ENCODE data around the gene C2orf15. TPM values are rescaled to one million over a fixed set of nuclear protein-coding genes. Genes with fewer than 3 reads are reported as not detected.

C2orf15 gene
- polyA plus RNA-seq, 3 donors, result 0.09 to 0.29 (median 0.11) TPM

DNA sequence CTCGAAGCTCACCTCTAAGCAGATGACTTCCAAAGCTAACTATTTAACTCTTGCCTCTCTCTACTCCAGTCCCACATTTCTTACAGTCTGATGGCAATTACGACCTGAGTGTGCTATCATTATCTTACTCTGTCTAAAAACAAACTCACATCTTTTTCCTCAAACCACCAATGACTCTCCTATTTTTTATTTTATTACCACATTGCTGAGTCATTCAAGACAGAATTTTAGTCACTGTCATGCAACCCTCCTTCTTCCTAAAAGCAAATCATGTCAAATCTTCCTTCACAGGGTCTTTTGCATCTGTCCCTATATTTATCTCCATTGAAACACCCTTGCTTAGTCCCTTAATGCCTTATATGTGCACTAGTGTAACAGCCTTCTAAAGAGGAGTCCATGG, 34.6 kb upstream of the C2orf15 start:
- no peak overlapping the region for H3K9ac ChIP-seq (ENCODE audit: insufficient read depth, low read length, poor library complexity, severe bottlenecking)
- no peaks in the 10 kb centered on the region for H3K27me3 Mint-ChIP-seq (ENCODE audit: low read depth in 3 of 3)
- H3K4me1 ChIP-seq (ENCODE audit: control insufficient read depth in 1 of 2, insufficient read depth in 2 of 2, low read length in 2 of 2), result peaks cover 13 to 14% of the 10 kb centered on the region in 2 donors
- H2AFZ ChIP-seq (ENCODE audit: insufficient read depth, low read depth, low read length, poor library complexity, severe bottlenecking), result no peak overlapping the region
- H3K4me1 Mint-ChIP-seq, result peaks cover 7% of the 10 kb centered on the region
- no peaks in the 10 kb centered on the region for H3K36me3 ChIP-seq (replicated peaks in 1 of 2; ENCODE audit: control insufficient read depth in 1 of 2, insufficient read depth in 2 of 2, low read length in 2 of 2)
- intact Hi-C loops (cut with micrococcal nuclease), result no loop called here
- H3K4me3 ChIP-seq (replicated peaks in 1 of 3; ENCODE audit: low read depth in 2 of 3, low read length in 3 of 3), result no peak overlapping the region
- H3K79me2 ChIP-seq (ENCODE audit: insufficient read depth, low read length), result no peaks in the 10 kb centered on the region
- H3K27ac Mint-ChIP-seq, result no peak overlapping the region
- no peaks in the 10 kb centered on the region for H3K27me3 ChIP-seq (ENCODE audit: control insufficient read depth in 2 of 2, insufficient read depth in 2 of 2, low read length in 2 of 2)
- no peaks in the 10 kb centered on the region for H4K20me1 ChIP-seq (ENCODE audit: insufficient read depth, low read length)
- no peaks in the 10 kb centered on the region for H3K36me3 Mint-ChIP-seq
- peak overlapping the region; percentile 5 for H3K4me2 ChIP-seq (replicated peaks; ENCODE audit: extremely low read depth, low read length, poor library complexity, severe bottlenecking)
- H3K9me3 Mint-ChIP-seq, result no peaks in the 10 kb centered on the region
- H3K9me3 ChIP-seq (replicated peaks in 1 of 2; ENCODE audit: control insufficient read depth in 1 of 2, insufficient read depth in 1 of 2, low read length in 2 of 2), result no peaks in the 10 kb centered on the region
- TF ChIP-seq, protein P1, sequence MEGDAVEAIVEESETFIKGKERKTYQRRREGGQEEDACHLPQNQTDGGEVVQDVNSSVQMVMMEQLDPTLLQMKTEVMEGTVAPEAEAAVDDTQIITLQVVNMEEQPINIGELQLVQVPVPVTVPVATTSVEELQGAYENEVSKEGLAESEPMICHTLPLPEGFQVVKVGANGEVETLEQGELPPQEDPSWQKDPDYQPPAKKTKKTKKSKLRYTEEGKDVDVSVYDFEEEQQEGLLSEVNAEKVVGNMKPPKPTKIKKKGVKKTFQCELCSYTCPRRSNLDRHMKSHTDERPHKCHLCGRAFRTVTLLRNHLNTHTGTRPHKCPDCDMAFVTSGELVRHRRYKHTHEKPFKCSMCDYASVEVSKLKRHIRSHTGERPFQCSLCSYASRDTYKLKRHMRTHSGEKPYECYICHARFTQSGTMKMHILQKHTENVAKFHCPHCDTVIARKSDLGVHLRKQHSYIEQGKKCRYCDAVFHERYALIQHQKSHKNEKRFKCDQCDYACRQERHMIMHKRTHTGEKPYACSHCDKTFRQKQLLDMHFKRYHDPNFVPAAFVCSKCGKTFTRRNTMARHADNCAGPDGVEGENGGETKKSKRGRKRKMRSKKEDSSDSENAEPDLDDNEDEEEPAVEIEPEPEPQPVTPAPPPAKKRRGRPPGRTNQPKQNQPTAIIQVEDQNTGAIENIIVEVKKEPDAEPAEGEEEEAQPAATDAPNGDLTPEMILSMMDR (IDR thresholded peaks at IDR 0.05), result no peak
- H3K27ac ChIP-seq (ENCODE audit: low read depth in 1 of 2, low read length in 2 of 2), result no peak overlapping the region
- peak in 2 of 3 donors; percentile 9 to 11 for DNase-seq
- 23% methylated on average over 2 of the region's 2 CpGs for WGBS (ENCODE audit: insufficient coverage)
- H3K4me3 Mint-ChIP-seq, result no peak overlapping the region

DNA sequence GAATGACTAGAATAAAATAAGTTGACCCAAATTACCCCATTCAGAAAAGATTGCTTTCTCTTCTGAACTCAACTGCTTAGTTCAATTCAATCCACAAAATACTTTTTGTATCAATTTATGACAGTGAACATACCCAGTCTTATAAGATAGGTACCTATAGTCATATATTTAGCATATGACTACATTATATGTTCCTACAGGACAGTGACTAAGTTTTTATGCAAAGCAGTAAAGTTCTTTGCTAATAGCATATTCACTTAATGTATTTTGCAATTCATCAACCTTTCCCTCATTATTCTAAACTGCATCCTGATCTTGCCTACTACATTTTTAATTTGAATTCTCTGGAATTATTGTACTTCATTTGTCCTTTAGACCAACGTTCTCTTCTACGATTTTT, 30.3 kb upstream of the C2orf15 start:
- Histone ChIP-seq H3K4me2 (replicated peaks; ENCODE audit: extremely low read depth, low read length, poor library complexity, severe bottlenecking) (no peak overlapping the region), H3K4me3 (replicated peaks in 1 of 3; ENCODE audit: low read depth in 2 of 3, low read length in 3 of 3) (no peak overlapping the region)

More for the DNA sequence above, 30.3 kb upstream of the C2orf15 start:
- H3K9me3 Mint-ChIP-seq, result no peaks in the 10 kb centered on the region
- H3K27me3 Mint-ChIP-seq (ENCODE audit: low read depth in 3 of 3), result no peaks in the 10 kb centered on the region
- H3K27ac Mint-ChIP-seq, result no peak overlapping the region
- H3K4me3 Mint-ChIP-seq, result no peak overlapping the region
- H3K4me1 Mint-ChIP-seq, result no peaks in the 10 kb centered on the region
- Histone ChIP-seq H3K4me1 (ENCODE audit: control insufficient read depth in 1 of 2, insufficient read depth in 2 of 2, low read length in 2 of 2) (peaks cover 9% of the 10 kb centered on the region in 2 donors), H3K9me3 (replicated peaks in 1 of 2; ENCODE audit: control insufficient read depth in 1 of 2, insufficient read depth in 1 of 2, low read length in 2 of 2) (no peaks in the 10 kb centered on the region), H4K20me1 (ENCODE audit: insufficient read depth, low read length) (no peaks in the 10 kb centered on the region), H3K27me3 (ENCODE audit: control insufficient read depth in 2 of 2, insufficient read depth in 2 of 2, low read length in 2 of 2) (no peaks in the 10 kb centered on the region), H3K79me2 (ENCODE audit: insufficient read depth, low read length) (no peaks in the 10 kb centered on the region), H3K27ac (ENCODE audit: low read depth in 1 of 2, low read length in 2 of 2) (no peak overlapping the region), H3K36me3 (replicated peaks in 1 of 2; ENCODE audit: control insufficient read depth in 1 of 2, insufficient read depth in 2 of 2, low read length in 2 of 2) (no peaks in the 10 kb centered on the region), H2AFZ (ENCODE audit: insufficient read depth, low read depth, low read length, poor library complexity, severe bottlenecking) (no peak overlapping the region), H3K9ac (ENCODE audit: insufficient read depth, low read length, poor library complexity, severe bottlenecking) (no peak overlapping the region)
- intact Hi-C loops (cut with micrococcal nuclease), result no loop called here
- no peaks in the 10 kb centered on the region for H3K36me3 Mint-ChIP-seq
- TF ChIP-seq, protein P1 (IDR thresholded peaks at IDR 0.05), result no peak
- no CpG with 5 or more reads among the region's 2 CpGs for WGBS (ENCODE audit: insufficient coverage)
- DNase-seq, result no peak
